ENCODE results near the gene CATSPER1.

The CATSPER1 gene

DNA sequence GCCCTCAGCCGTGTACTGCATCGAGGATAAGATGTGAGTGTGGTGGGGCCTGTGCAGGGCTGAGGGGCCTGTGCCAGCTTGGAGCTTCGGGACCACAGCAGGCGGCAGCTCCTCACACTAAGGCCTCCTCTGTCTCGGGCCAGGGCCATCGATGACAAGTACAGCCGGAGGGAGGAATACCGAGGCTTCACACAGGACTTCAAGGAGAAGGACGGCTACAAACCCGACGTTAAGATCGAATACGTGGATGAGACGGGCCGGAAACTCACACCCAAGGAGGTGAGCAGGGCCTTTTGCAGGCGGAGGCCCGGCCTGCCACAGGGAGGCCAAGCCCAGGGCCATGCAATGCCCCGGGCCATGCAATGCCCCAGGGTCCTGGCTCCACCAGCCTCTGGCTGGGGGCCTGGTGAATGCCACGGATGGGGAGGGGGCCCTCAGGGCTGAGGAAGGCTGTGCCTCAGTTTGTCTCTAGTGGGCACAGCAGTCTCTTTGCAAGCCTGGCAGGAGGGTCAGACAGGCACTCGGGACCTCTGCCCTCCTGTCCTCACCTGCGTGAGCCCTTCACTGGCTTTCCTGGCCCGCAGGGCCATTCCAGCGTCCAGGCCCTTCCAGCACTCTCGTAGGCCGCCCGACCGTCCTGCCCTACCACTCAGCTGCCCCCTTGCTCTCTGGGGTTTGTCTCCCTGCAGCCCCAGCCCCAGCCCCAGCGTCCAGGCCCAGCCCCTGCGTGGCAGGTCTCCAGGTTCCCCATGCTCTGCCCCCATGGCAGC, 48.5 kb downstream of the CATSPER1 start:
- H3K4me3 ChIP-seq (replicated peaks; ENCODE audit: low read depth, low read length): no peak overlapping the region
- TF ChIP-seq, protein P1, sequence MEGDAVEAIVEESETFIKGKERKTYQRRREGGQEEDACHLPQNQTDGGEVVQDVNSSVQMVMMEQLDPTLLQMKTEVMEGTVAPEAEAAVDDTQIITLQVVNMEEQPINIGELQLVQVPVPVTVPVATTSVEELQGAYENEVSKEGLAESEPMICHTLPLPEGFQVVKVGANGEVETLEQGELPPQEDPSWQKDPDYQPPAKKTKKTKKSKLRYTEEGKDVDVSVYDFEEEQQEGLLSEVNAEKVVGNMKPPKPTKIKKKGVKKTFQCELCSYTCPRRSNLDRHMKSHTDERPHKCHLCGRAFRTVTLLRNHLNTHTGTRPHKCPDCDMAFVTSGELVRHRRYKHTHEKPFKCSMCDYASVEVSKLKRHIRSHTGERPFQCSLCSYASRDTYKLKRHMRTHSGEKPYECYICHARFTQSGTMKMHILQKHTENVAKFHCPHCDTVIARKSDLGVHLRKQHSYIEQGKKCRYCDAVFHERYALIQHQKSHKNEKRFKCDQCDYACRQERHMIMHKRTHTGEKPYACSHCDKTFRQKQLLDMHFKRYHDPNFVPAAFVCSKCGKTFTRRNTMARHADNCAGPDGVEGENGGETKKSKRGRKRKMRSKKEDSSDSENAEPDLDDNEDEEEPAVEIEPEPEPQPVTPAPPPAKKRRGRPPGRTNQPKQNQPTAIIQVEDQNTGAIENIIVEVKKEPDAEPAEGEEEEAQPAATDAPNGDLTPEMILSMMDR (IDR thresholded peaks at IDR 0.05; ENCODE audit: low read length, missing control alignments): no peak
- no peak for DNase-seq (ENCODE audit: low read depth)

GRCh38 chr11:65976216-65977176, 49.8 kb downstream of the CATSPER1 start:
- no peak overlapping the region for H3K4me3 ChIP-seq (replicated peaks; ENCODE audit: low read depth, low read length)
- TF ChIP-seq, protein P1 (IDR thresholded peaks at IDR 0.05; ENCODE audit: low read length, missing control alignments): no peak
- DNase-seq (ENCODE audit: low read depth): no peak

DNA sequence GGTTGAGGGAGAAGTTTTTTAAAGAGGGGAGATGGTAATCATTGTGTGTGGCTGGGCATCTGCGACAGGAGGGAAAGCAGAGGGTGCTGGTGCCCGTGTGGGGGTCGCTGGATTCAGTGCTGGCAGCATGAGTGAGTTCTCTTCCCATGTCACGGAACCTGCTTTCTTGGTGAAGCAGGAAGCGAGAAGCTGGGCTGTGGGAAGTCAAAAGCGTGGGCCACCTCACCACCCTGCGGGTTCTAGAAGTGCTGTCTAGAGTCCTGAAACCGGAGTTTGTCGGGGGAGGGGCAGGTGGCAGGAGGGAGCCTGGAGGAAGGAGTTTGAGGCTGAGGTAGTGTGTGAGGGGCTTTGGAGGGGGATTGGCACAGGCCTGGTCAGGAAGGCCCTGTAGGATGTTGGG, 50.5 kb downstream of the CATSPER1 start:
- DNase-seq (ENCODE audit: low read depth): no peak
- no peak overlapping the region for H3K4me3 ChIP-seq (replicated peaks; ENCODE audit: low read depth, low read length)
- TF ChIP-seq, protein P1 (IDR thresholded peaks at IDR 0.05; ENCODE audit: low read length, missing control alignments): no peak

DNA sequence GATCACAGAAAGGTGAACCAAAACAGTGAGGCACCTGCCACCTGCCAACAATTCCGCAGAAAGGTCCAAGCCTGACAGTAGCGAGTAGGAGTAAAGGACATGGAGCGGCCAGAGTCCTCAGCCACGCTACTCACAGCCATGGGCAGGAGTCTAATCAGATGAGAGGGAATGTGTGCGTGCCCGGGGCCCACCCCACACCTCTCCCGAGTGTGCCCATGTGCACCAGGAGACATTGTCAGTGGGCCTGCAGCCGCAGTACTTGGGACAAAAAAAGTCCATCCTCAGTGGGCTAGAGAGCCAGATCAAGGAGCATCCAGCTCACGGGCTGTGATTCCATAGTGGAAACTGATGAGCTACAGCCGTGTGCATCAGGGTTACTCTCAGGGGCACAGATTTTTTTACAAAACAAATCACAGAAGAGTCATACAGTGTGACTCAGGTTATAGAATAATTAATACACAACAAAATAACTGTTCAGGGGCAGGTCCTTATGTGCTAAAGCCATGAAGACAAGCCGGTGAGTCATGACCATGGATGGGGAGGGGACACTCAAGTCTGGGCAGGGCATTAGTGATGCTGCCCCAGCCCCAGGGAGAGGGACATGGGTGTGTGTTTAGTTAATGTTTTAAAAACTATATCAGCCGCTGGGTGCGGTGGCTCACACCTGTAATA, 52.7 kb downstream of the CATSPER1 start:
- TF ChIP-seq, protein P1 (IDR thresholded peaks at IDR 0.05; ENCODE audit: low read length, missing control alignments): no peak
- DNase-seq (ENCODE audit: low read depth): no peak
- no peak overlapping the region for H3K4me3 ChIP-seq (replicated peaks; ENCODE audit: low read depth, low read length)

DNA sequence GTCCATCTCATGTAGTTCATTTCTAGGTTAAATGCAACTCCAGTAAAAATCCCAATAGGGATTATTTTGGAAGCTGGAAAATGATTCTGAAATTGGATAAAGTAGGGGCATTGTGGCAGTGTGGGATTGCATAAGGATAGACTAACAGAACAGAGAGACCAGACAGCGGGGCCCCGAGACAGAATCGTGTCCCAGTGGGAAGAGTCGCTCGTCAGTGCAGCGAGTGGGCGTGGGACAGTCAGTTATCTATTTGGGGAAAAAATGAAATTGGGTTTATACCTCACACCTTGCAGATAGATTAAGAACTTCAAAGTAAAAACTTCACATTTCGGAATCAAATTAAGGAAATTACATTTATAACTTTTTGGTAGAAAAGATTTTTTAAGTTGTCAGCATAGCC, 54.2 kb downstream of the CATSPER1 start:
- no peak overlapping the region for H3K4me3 ChIP-seq (replicated peaks; ENCODE audit: low read depth, low read length)
- TF ChIP-seq, protein P1 (IDR thresholded peaks at IDR 0.05; ENCODE audit: low read length, missing control alignments): no peak
- no peak for DNase-seq (ENCODE audit: low read depth)

DNA sequence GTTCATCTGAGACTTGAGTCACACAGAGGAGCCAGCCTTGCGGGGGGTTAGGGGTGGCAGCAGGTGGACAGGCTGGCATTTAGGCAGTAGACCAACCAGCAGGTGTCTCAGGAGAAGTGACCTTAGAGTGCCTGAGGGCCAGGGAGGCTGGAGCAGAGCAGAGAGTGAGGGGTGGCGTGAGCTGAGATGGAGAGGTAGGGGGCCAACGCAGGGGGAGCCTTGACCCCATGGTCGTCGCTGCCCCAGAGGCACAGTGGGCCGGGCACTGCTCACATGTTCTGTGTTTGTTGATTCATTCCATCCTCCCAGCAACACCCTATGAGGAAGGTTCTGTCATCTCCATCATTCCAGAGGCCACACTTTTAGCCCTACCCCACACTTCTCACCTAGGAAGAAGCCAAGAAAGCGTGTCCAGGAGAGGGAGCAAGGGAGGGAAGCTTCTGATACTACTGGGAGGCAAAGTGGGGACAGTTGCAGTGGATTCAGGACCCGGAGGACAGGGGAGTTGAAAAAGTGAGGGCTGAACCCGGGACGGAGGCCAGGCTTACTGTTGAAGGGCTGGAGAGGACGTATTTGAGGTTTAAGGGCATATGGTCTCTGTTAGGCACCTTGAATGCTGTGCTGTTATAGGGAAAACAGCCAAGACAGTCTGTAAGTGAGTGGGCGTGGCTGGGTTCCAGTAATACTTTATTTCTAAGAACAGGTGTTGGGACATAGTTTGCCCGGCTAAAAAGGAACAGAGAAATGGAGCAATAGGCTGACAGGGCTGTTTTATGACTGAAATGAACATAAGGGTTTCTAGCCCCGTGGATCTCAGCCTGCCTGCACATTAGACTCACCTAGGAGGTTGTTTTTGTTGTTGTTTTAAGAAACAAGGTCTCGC, 57.4 kb downstream of the CATSPER1 start:
- H3K4me3 ChIP-seq (replicated peaks; ENCODE audit: low read depth, low read length): no peak overlapping the region
- no peak for DNase-seq (ENCODE audit: low read depth)
- TF ChIP-seq, protein P1 (IDR thresholded peaks at IDR 0.05; ENCODE audit: low read length, missing control alignments): no peak
